ENCODE data around the gene ALG12. TPM values are rescaled to one million over a fixed set of nuclear protein-coding genes. Genes with fewer than 3 reads are reported as not detected.

The ALG12 gene
- polyA plus RNA-seq, 3 donors = 7.2 to 9.5 (median 9.0) TPM

DNA sequence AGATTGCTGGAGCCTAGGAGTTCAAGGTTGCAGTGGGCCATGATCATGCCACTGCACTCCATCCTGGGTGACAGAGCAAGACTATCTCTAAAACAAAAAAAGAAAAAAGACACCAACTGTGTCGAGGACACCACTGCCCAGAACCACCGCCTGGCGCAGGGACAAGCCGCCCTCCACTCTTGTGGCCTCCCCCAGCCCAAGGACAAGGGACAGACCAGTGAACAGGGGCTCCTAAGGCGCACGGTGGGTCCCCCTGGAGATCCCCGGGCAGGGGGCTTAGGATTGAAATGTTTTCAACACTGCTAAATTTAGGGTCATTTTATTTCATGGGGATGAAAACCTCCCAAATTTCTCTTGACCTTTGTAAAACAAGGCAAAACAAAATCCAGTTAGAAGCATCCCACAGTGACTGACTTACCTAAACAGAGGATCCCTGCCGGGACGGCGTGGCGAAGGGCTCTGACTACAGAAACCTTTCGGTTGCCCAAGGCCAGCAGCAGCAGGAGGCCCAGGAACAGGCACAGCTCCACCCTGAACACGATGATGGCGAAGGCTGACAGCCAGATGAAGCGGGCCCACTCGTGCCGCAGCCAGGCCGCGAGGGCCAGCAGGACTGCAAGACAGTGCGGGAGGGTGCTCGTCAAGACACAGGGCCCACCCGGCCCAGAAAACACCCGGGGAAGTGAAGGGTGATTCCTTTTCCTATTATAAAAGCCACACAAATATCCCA lies 8.6 kb downstream of the ALG12 start:
- no peaks in the 10 kb centered on the region for H3K9me3 ChIP-seq (replicated peaks in 1 of 2; ENCODE audit: control insufficient read depth in 1 of 2, insufficient read depth in 1 of 2, low read length in 2 of 2)
- peaks cover 45 to 72% of the 10 kb centered on the region in 2 donors for H3K36me3 ChIP-seq (replicated peaks in 1 of 2; ENCODE audit: control insufficient read depth in 1 of 2, insufficient read depth in 2 of 2, low read length in 2 of 2)
- no peak overlapping the region for H3K4me3 ChIP-seq (replicated peaks in 1 of 3; ENCODE audit: low read depth in 2 of 3, low read length in 3 of 3)
- H3K27me3 ChIP-seq (ENCODE audit: control insufficient read depth in 2 of 2, insufficient read depth in 2 of 2, low read length in 2 of 2) = no peaks in the 10 kb centered on the region
- no peaks in the 10 kb centered on the region for H4K20me1 ChIP-seq (ENCODE audit: insufficient read depth, low read length)
- Mint-ChIP-seq H3K36me3 (peaks cover 60 to 79% of the 10 kb centered on the region in 2 donors), H3K27ac (peak overlapping the region in 1 of 7 donors; percentile 6), H3K4me1 (no peaks in the 10 kb centered on the region), H3K9me3 (peaks cover 0 to 2% (median 0%) of the 10 kb centered on the region in 7 donors), H3K4me3 (no peak overlapping the region), H3K27me3 (ENCODE audit: low read depth in 3 of 3) (peaks cover 0 to 3% (median 2%) of the 10 kb centered on the region in 3 donors)
- H3K79me2 ChIP-seq (ENCODE audit: insufficient read depth, low read length) = no peaks in the 10 kb centered on the region
- H3K9ac ChIP-seq (ENCODE audit: insufficient read depth, low read length, poor library complexity, severe bottlenecking) = no peak overlapping the region
- no peak for DNase-seq
- no peak overlapping the region for H2AFZ ChIP-seq (ENCODE audit: insufficient read depth, low read depth, low read length, poor library complexity, severe bottlenecking)
- H3K27ac ChIP-seq (ENCODE audit: low read depth in 1 of 2, low read length in 2 of 2) = no peak overlapping the region
- H3K4me2 ChIP-seq (replicated peaks; ENCODE audit: extremely low read depth, low read length, poor library complexity, severe bottlenecking) = no peak overlapping the region
- intact Hi-C loops (cut with micrococcal nuclease) = no loop called here
- 95% methylated on average over 12 of the region's 23 CpGs for WGBS (ENCODE audit: insufficient coverage)
- H3K4me1 ChIP-seq (ENCODE audit: control insufficient read depth in 1 of 2, insufficient read depth in 2 of 2, low read length in 2 of 2) = no peaks in the 10 kb centered on the region
- TF ChIP-seq, protein P1, sequence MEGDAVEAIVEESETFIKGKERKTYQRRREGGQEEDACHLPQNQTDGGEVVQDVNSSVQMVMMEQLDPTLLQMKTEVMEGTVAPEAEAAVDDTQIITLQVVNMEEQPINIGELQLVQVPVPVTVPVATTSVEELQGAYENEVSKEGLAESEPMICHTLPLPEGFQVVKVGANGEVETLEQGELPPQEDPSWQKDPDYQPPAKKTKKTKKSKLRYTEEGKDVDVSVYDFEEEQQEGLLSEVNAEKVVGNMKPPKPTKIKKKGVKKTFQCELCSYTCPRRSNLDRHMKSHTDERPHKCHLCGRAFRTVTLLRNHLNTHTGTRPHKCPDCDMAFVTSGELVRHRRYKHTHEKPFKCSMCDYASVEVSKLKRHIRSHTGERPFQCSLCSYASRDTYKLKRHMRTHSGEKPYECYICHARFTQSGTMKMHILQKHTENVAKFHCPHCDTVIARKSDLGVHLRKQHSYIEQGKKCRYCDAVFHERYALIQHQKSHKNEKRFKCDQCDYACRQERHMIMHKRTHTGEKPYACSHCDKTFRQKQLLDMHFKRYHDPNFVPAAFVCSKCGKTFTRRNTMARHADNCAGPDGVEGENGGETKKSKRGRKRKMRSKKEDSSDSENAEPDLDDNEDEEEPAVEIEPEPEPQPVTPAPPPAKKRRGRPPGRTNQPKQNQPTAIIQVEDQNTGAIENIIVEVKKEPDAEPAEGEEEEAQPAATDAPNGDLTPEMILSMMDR (IDR thresholded peaks at IDR 0.05) = no peak

DNA sequence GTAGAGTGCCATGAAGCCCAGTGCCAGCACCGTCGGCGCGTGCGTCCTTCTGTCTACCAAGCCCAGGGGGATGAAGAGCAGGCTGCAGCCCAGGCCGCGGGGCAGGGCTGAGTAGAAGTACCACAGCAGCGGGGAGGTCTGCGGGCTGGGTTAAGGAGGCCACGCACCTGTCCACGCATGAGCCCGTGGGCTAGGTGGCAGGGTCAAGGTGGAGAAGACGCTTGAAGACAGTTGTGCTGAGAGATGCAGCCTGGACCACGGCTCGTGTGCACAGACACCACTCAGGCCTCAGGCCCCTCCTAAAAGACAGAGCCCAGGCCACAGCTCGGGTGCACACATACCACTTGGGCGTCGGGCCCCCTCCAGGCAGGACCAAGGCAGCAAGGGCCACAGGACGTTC lies 10.4 kb downstream of the ALG12 start:
- Mint-ChIP-seq H3K27ac (no peak overlapping the region), H3K4me3 (no peak overlapping the region), H3K4me1 (no peaks in the 10 kb centered on the region), H3K27me3 (ENCODE audit: low read depth in 3 of 3) (peaks cover 0 to 3% (median 2%) of the 10 kb centered on the region in 3 donors), H3K9me3 (peaks cover 0 to 2% (median 0%) of the 10 kb centered on the region in 7 donors), H3K36me3 (peaks cover 56 to 83% of the 10 kb centered on the region in 2 donors)
- whole genome bisulfite sequencing (ENCODE audit: insufficient coverage) = over 99% methylated on average over 18 of the region's 19 CpGs
- Histone ChIP-seq H3K79me2 (ENCODE audit: insufficient read depth, low read length) (no peaks in the 10 kb centered on the region), H3K4me2 (replicated peaks; ENCODE audit: extremely low read depth, low read length, poor library complexity, severe bottlenecking) (no peak overlapping the region), H3K9me3 (replicated peaks in 1 of 2; ENCODE audit: control insufficient read depth in 1 of 2, insufficient read depth in 1 of 2, low read length in 2 of 2) (no peaks in the 10 kb centered on the region), H4K20me1 (ENCODE audit: insufficient read depth, low read length) (no peaks in the 10 kb centered on the region), H3K27ac (ENCODE audit: low read depth in 1 of 2, low read length in 2 of 2) (no peak overlapping the region), H3K36me3 (replicated peaks in 1 of 2; ENCODE audit: control insufficient read depth in 1 of 2, insufficient read depth in 2 of 2, low read length in 2 of 2) (peaks cover 47 to 77% of the 10 kb centered on the region in 2 donors), H2AFZ (ENCODE audit: insufficient read depth, low read depth, low read length, poor library complexity, severe bottlenecking) (no peak overlapping the region), H3K4me1 (ENCODE audit: control insufficient read depth in 1 of 2, insufficient read depth in 2 of 2, low read length in 2 of 2) (no peaks in the 10 kb centered on the region), H3K4me3 (replicated peaks in 1 of 3; ENCODE audit: low read depth in 2 of 3, low read length in 3 of 3) (no peak overlapping the region), H3K9ac (ENCODE audit: insufficient read depth, low read length, poor library complexity, severe bottlenecking) (no peak overlapping the region), H3K27me3 (ENCODE audit: control insufficient read depth in 2 of 2, insufficient read depth in 2 of 2, low read length in 2 of 2) (no peaks in the 10 kb centered on the region)
- DNase-seq = no peak
- TF ChIP-seq, protein P1 (IDR thresholded peaks at IDR 0.05) = no peak
- intact Hi-C loops (cut with micrococcal nuclease) = no loop called here

Measured in CD14-positive monocyte (primary cell).